Activated CD4-positive, alpha-beta T cell treated with anti-CD3 and anti-CD28 coated beads, Interleukin-2, amount 10 ng/mL, durations not matched to agents 24 days and 14 days (primary cell): ENCODE data around the gene CCNDBP1. TPM values are rescaled to one million over a fixed set of nuclear protein-coding genes. Genes with fewer than 3 reads are reported as not detected.
"Not testable (repeated sequence)": the region's sequence is repeated elsewhere in the genome, so short reads cannot be mapped to it uniquely, and the experiment has no call there.

Experiments used
- DNase-seq: peaks from one replicate; pipeline ENCODE4 v3.0.0; 2022
- H3K27ac Mint-ChIP-seq: one replicate; pipeline ENCODE4 v1.8.0; 2022; ENCODE audit warnings: mild to moderate bottlenecking, mixed read lengths
- H3K27me3 Mint-ChIP-seq: one replicate; pipeline ENCODE4 v1.8.0; 2022; ENCODE audit warnings: mixed read lengths
- H3K36me3 Mint-ChIP-seq: one replicate; pipeline ENCODE4 v1.8.0; 2022; ENCODE audit warnings: low read depth, mild to moderate bottlenecking, mixed read lengths
- H3K4me1 Mint-ChIP-seq: one replicate; pipeline ENCODE4 v1.8.0; 2021; ENCODE audit warnings: mixed read lengths
- H3K4me3 Mint-ChIP-seq: one replicate; pipeline ENCODE4 v1.8.0; 2022; ENCODE audit warnings: mild to moderate bottlenecking, moderate library complexity, mixed read lengths
- H3K9me3 Mint-ChIP-seq: one replicate; pipeline ENCODE4 v1.8.0; 2021; ENCODE audit warnings: mixed read lengths
- intact Hi-C: fragments of 100-400 bp; cut with micrococcal nuclease; formaldehyde crosslinking; loops from one replicate; pipeline ENCODE4 v1.15.1; 2023
- total RNA-seq: library from RNA; stranded (reverse); gene quantifications from 2 replicates; pipeline ENCODE4 v1.2.3, GENCODE V29; 2022

CCNDBP1 gene
- total RNA-seq, 1 donor from 2014 or later, result 49.2 TPM

- intact Hi-C loops, result no loop called here
- H3K36me3 Mint-ChIP-seq, result no peaks in the 10 kb centered on the region
- H3K27ac Mint-ChIP-seq, result no peak overlapping the region
- no peaks in the 10 kb centered on the region for H3K9me3 Mint-ChIP-seq
- DNase-seq, result no peak
- no peaks in the 10 kb centered on the region for H3K4me1 Mint-ChIP-seq
- H3K4me3 Mint-ChIP-seq, result no peak overlapping the region
- peaks cover 10% of the 10 kb centered on the region for H3K27me3 Mint-ChIP-seq
Measured at GRCh38 chr15:43214592-43215295, 29.5 kb downstream of the CCNDBP1 start.

GRCh38 chr15:43215961-43216360, 30.8 kb downstream of the CCNDBP1 start:
- no peaks in the 10 kb centered on the region for H3K4me1 Mint-ChIP-seq
- H3K27me3 Mint-ChIP-seq, result peaks cover 7% of the 10 kb centered on the region
- no peak for DNase-seq
- no peaks in the 10 kb centered on the region for H3K36me3 Mint-ChIP-seq
- H3K4me3 Mint-ChIP-seq, result no peak overlapping the region
- no peak overlapping the region for H3K27ac Mint-ChIP-seq
- H3K9me3 Mint-ChIP-seq, result no peaks in the 10 kb centered on the region
- intact Hi-C loops, result no loop called here

- H3K27me3 Mint-ChIP-seq, result peaks cover 13% of the 10 kb centered on the region
- no peak overlapping the region for H3K4me3 Mint-ChIP-seq
- H3K4me1 Mint-ChIP-seq, result no peaks in the 10 kb centered on the region
- H3K27ac Mint-ChIP-seq, result no peak overlapping the region
- intact Hi-C loops, result no loop called here
- H3K9me3 Mint-ChIP-seq, result no peaks in the 10 kb centered on the region
- no peak for DNase-seq
- H3K36me3 Mint-ChIP-seq, result no peaks in the 10 kb centered on the region
Measured at GRCh38 chr15:43218908-43219706, 33.9 kb downstream of the CCNDBP1 start.

- DNase-seq, result no peak
- Mint-ChIP-seq H3K9me3 (no peaks in the 10 kb centered on the region), H3K4me3 (no peak overlapping the region), H3K4me1 (no peaks in the 10 kb centered on the region), H3K36me3 (no peaks in the 10 kb centered on the region), H3K27me3 (peaks cover 16% of the 10 kb centered on the region), H3K27ac (no peak overlapping the region)
- intact Hi-C loops, result no loop called here
Measured at GRCh38 chr15:43219929-43220928, 35.0 kb downstream of the CCNDBP1 start.

GRCh38 chr15:43220991-43221403, 35.8 kb downstream of the CCNDBP1 start, which contains the start of gene EPB42:
Gene EPB42, minus strand, starts transcription at chr15:43221018. Its CDS starts 193 bp downstream, at chr15:43220825.
- no peak within 1 kb of the TSS for H3K27ac Mint-ChIP-seq
- intact Hi-C loops, result no loop called here
- H3K27me3 Mint-ChIP-seq, result peaks cover 16% of the 10 kb centered on the region
- no peaks in the 10 kb centered on the region for H3K9me3 Mint-ChIP-seq
- H3K4me3 Mint-ChIP-seq, result no peak within 1 kb of the TSS
- no peak for DNase-seq
- H3K36me3 Mint-ChIP-seq, result no peaks in the 10 kb centered on the region
- H3K4me1 Mint-ChIP-seq, result peaks cover 5% of the 10 kb centered on the region

GRCh38 chr15:43221422-43221821, 36.2 kb downstream of the CCNDBP1 start:
- no peaks in the 10 kb centered on the region for H3K9me3 Mint-ChIP-seq

GRCh38 chr15:43225201-43225949, 40.2 kb downstream of the CCNDBP1 start:
- Mint-ChIP-seq H3K27me3 (peaks cover 14% of the 10 kb centered on the region), H3K36me3 (no peaks in the 10 kb centered on the region), H3K9me3 (no peaks in the 10 kb centered on the region), H3K27ac (no peak overlapping the region), H3K4me1 (peaks cover 5% of the 10 kb centered on the region), H3K4me3 (no peak overlapping the region)
- peak; percentile 87 for DNase-seq
- intact Hi-C loops, result loop anchor here (1.0 to 5.0 kb wide), 2 partner anchors 42 to 60 kb away; partner anchors contain the start of gene TGM5

More at GRCh38 chr15:43221422-43221821, 36.2 kb downstream of the CCNDBP1 start:
- no peak overlapping the region for H3K4me3 Mint-ChIP-seq
- peaks cover 16% of the 10 kb centered on the region for H3K27me3 Mint-ChIP-seq
- H3K36me3 Mint-ChIP-seq, result no peaks in the 10 kb centered on the region
- DNase-seq, result no peak
- no peak overlapping the region for H3K27ac Mint-ChIP-seq
- H3K4me1 Mint-ChIP-seq, result peaks cover 5% of the 10 kb centered on the region
- intact Hi-C loops, result no loop called here

- H3K36me3 Mint-ChIP-seq, DNase-seq, H3K4me1 Mint-ChIP-seq, H3K27ac Mint-ChIP-seq, H3K9me3 Mint-ChIP-seq, H3K4me3 Mint-ChIP-seq: not testable (repeated sequence)
- intact Hi-C loops, result loop anchor here (1.0 to 5.0 kb wide), 2 partner anchors 41 to 59 kb away; partner anchors contain the start of gene TGM5
- H3K27me3 Mint-ChIP-seq, result peaks cover 13% of the 10 kb centered on the region
Measured at GRCh38 chr15:43225950-43226255, 40.7 kb downstream of the CCNDBP1 start.

- H3K4me1 Mint-ChIP-seq, result peaks cover 5% of the 10 kb centered on the region
- H3K27me3 Mint-ChIP-seq, result peaks cover 10% of the 10 kb centered on the region
- no peak overlapping the region for H3K4me3 Mint-ChIP-seq
- DNase-seq, result no peak
- intact Hi-C loops, result loop anchor here (5.0 kb wide), 1 partner anchor 41 kb away; the partner anchor contains the start of gene TGM5
- H3K27ac Mint-ChIP-seq, result no peak overlapping the region
- no peaks in the 10 kb centered on the region for H3K36me3 Mint-ChIP-seq
- no peaks in the 10 kb centered on the region for H3K9me3 Mint-ChIP-seq
Measured at GRCh38 chr15:43226436-43227305, 41.5 kb downstream of the CCNDBP1 start.

GRCh38 chr15:43229977-43230376, 44.8 kb downstream of the CCNDBP1 start:
- Mint-ChIP-seq H3K9me3 (no peaks in the 10 kb centered on the region), H3K36me3 (no peaks in the 10 kb centered on the region), H3K27me3 (peaks cover 3% of the 10 kb centered on the region), H3K4me3 (no peak overlapping the region), H3K27ac (no peak overlapping the region), H3K4me1 (peaks cover 5% of the 10 kb centered on the region)
- intact Hi-C loops, result loop anchor here (5.0 kb wide), 1 partner anchor 37 kb away; the partner anchor contains the start of gene TGM5
- DNase-seq, result no peak

- H3K4me3 Mint-ChIP-seq, result no peak overlapping the region
- intact Hi-C loops, result no loop called here
Measured at GRCh38 chr15:43230640-43231115, 45.5 kb downstream of the CCNDBP1 start.

GRCh38 chr15:43232289-43232874, 47.2 kb downstream of the CCNDBP1 start:
- DNase-seq, result no peak
- Mint-ChIP-seq H3K36me3 (no peaks in the 10 kb centered on the region), H3K27me3 (peaks cover 3% of the 10 kb centered on the region), H3K4me1 (no peaks in the 10 kb centered on the region), H3K27ac (no peak overlapping the region), H3K9me3 (no peaks in the 10 kb centered on the region), H3K4me3 (no peak overlapping the region)
- intact Hi-C loops, result no loop called here

More at GRCh38 chr15:43230640-43231115, 45.5 kb downstream of the CCNDBP1 start:
- no peak for DNase-seq
- no peaks in the 10 kb centered on the region for H3K36me3 Mint-ChIP-seq
- peaks cover 3% of the 10 kb centered on the region for H3K4me1 Mint-ChIP-seq
- peaks cover 3% of the 10 kb centered on the region for H3K27me3 Mint-ChIP-seq
- H3K9me3 Mint-ChIP-seq, result no peaks in the 10 kb centered on the region
- no peak overlapping the region for H3K27ac Mint-ChIP-seq
